Activated CD4-positive, alpha-beta T cell treated with anti-CD3 and anti-CD28 coated beads, Interleukin-2, amount 50 U/mL, for 16 hours (primary cell): ENCODE data around the gene PNKP.

ENCODE experiments used
- DNase-seq: peaks from one replicate; pipeline ENCODE4 v3.0.0-alpha.2; 2020

Gene PNKP

GRCh38 chr19:49857061-49857837, 10.1 kb downstream of the PNKP start:
- DNase-seq: no peak

DNA sequence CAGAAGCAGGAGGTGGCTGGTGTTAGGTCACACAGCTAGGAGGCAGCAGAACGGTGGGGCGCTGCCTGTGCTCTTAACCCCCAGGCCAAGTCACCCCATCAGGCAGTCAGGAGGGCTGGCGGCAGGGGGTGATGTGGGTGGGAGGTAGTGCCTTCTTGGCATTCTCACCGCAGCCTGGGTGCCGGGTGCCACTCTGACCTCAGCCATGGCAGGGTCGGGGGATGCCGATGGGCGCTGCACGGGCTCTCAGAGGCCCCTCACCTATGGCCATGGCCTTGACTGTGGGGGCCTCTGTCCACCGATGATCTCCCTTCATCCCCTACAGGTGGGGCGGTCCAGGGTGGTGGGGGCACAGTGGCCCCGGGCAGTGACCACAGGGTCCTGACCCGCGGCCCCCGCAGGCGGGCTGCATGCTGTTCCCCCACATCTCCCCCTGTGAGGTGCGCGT, 10.8 kb downstream of the PNKP start:
- no peak for DNase-seq

GRCh38 chr19:49855676-49856573, 11.5 kb downstream of the PNKP start:
- no peak for DNase-seq

DNA sequence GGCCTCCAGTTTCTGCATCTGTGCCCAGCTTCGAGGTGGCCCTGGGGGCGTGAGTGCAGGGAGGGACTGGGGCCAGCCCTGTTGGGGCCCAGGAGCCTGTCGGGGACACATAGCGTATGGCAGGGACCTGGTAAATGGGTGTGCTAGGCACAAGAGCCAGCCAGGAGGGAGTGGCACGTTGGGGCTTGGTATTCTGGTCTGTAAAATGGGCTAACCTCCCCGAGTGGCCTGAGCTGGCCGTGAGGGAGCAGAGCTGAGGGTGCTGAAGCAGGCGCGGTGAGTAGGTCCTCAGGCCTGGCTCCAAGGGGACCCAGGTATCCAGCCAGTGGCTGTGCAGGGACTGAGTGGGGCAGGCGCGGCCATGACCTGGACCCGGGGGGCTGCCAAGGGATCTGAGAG, 12.1 kb downstream of the PNKP start:
- DNase-seq: no peak

DNA sequence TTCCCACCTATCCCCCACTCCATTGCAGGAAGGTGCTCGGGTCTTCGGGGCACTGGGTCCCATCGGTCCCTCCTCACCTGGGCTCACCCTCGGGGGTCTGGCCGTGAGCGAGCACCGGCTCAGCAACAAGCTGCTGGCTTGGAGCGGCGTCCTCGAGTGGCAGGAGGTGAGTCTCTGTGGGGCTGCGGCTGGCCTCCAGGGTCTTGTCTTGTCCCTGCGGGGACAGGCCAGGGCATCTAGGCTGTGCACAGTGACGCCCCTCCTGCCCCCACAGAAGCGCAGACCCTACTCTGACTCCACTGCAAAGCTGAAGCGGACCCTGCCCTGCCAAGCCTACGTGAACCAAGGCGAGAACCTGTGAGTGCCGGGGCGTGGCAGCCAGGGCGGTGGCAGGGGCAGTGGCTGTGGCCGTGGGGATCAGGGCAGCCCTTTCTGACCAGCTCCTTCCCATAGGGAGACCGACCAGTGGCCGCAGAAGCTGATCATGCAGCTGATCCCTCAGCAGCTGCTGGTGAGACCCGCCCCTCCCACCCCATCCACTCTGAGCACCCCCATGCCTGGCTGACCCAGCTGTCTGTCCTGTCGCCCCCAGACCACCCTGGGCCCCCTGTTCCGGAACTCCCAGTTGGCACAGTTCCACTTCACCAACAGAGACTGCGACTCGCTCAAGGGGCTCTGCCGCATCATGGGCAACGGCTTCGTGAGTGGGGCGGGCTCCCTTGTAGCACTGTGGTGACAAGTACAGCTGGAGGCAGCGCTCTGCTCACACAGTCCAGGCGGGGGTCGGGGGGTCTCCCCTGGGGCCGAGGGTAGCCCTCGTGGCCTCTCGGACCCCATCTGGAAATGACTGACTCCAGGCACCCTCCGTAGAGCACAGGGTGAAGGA, 12.8 kb downstream of the PNKP start:
- DNase-seq: no peak

GRCh38 chr19:49853852-49854377, 13.5 kb downstream of the PNKP start:
- no peak for DNase-seq

GRCh38 chr19:49852631-49853126, 14.7 kb downstream of the PNKP start:
- no peak for DNase-seq

GRCh38 chr19:49851456-49852259, 15.7 kb downstream of the PNKP start:
- no peak for DNase-seq

GRCh38 chr19:49850487-49851342, 16.7 kb downstream of the PNKP start, which contains the start of gene PTOV1:
Gene PTOV1 (plus strand): TSS chr19:49851159.
- DNase-seq: peak; percentile 90

DNA sequence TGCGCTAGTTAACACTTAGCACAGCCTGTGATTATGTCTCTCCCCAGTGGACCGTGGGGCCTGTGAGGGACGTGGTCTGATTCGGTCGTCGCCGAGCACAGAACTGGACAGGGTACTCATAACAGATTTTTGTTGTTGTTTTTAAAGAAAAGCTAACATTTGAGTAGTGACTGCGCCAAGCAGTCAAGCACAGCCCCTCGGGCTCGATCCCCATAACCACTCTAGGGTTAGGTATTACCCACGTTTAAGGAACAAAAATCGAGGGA, 17.2 kb downstream of the PNKP start:
- no peak for DNase-seq

- no peak for DNase-seq
Measured at GRCh38 chr19:49849433-49850220, 17.7 kb downstream of the PNKP start.

DNA sequence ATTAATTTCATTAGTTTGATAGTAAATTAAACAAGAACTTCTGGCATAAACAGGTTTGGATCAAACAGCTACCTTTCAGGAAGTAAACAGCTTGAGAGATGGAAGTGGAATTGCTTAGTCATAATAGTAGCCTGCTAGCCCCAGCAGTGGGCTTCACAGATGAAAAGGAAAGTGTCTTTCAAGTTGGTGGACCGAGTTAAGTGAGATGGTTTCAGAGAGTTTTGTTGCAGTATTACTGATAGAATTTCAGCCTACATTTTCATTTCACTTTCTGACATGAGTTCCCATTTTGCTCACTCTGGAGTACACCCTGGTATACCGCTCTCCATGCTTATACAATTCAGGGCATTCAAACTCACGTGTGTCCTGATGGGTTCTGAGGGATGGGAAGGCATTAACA, 18.4 kb downstream of the PNKP start:
- peak; percentile 44 for DNase-seq

DNA sequence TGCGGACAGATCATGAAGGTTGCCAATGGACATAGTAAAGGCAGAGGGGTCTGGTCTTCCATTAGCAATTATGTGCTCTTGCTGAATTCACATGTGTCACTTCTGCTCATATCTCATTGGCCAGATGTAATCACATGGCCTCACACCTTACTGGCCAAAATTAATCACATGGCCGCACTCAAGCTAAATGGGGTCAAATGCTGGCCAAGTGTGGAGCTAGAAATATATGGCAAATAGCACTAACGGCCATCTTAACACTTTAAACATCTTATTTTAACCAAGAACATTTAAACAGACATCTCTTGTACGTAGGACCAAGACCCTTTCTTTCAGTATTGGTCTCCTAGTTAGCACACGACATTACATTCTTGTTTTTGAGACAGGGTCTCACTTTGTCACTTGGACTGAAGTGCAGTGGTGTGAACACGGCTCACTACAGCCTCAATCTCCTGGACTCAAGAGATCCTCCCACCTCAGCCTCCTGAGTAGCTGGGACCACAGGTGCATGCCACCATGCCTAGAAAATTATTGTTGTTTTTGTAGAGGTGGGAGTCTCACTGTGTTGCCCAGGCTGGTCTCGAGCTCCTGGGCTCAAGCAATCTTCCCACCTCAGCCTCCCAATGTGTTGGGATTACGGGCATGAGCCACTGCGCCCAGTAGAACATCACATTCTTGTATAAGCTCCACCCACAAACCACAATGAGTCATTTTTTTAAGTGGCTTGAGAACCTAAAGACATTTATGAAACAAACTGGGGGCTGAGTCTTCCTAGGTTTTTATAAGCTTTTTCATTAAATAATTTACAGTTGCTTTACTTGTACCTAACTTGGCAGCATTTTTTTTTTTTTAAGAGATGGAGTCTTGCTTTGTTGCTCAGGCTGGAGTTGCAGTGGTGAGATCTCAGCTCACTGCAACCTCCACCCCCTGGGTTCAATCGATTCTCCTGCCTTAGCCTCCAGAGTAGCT, 19.4 kb downstream of the PNKP start:
- DNase-seq: peak; percentile 62

- no peak for DNase-seq
Measured at GRCh38 chr19:49846408-49846807, 21.0 kb downstream of the PNKP start.

DNA sequence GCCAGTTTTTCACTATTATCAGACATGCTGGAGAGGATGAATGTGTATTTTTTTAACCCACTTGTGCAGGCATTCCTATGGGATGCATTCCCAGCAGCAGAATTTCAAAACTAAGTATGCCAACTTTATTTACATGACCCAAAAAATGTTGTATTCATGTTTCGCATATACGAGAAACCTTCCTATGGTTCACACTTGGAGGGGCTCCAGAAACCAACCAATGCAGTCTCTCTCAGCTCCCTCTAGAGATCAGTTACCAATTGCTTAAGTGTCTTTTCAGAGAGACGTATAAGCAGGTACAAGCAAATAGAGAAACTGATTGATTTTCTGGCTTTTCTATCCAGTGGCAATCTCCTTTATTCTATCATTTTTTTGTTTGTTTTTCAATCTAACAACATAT, 22.0 kb downstream of the PNKP start:
- no peak for DNase-seq

DNA sequence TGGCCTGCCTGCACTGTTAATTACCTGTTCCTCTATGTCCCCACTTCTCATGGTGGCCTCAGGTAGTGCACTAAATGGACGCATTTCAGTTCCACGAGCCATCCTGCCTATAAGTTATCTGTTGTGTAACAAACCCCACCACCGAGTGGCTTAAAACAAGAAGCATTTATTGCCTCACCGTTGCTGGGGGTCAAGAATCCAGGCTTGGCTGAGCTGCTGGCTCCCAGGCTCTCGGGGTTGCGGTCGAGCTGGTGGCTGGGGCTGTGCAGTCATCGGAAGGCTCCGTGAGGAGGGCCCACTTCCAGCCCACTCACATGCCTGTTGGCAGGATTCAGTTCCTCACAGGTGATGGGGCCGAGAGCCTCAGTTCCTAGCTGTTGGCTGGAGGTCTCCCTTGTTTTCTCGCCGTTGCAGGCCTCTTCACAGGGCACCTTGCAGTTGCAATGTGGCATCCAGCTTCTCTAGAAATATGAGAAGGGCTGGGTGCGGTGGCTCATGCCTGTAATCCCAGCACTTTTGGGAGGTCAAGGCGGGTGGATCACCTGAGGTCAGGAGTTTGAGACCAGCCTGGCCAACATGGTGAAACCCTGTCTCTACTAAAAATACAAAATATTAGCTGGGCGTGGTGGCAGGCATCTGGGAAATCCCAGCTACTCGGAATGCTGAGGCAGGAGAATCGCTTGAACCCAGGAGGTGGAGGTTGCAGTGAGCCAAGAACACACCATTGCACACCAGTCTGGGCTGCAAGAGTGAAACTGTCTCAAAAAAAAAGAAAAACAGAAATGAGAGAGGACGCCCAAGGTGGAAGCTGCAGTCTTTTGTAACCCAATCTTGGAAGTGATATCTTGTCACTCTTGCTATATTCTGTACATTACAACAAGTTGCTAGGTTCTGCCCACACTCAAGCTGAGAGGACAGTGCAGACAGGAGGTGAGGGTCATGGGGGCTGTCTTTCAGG, 23.0 kb downstream of the PNKP start:
- DNase-seq: no peak

DNA sequence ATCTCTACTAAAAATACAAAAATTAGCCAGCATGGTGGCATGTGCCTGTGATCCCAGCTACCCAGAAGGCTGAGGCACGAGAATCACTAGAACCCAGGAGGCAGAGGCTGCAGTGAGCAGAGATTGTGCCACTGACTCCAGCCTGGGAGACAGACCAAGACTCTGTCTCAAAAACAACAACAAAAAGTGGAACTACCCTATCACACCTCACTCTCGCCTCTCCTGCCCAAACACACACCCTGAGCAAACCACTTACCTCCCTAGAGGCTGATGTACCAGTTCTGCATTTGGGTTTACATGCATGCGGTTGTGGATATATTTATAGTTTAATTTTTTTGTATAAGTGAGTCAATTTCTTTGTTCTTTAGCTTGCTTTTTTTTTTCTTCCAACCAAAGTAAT, 24.1 kb downstream of the PNKP start:
- DNase-seq: no peak
